ENCODE results near the gene PODXL2. TPM values are rescaled to one million over a fixed set of nuclear protein-coding genes. Genes with fewer than 3 reads are reported as not detected.

PODXL2 gene
- total RNA-seq, 1 donor from 2014 or later: 74.0 TPM

DNA sequence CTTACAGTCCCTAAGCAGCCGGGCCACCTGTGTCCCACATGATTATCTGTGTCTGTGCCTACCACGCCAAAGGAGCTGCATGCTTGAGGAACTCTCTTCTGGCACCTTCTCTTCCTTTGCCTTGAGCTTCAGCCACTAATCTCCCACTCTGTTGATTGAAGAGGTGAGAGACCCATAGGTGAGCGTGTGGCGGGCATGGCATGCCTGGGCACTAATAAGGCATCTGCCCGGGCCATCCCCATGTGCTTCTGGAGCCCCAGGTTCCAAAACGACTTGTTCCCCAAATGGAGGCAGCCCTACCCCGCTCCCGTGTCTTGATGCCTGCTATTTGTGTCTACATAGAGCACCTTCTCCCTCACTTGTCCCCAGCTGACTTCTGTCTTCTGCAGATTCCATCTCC, 17.7 kb upstream of the PODXL2 start:
- no peak for DNase-seq (ENCODE audit: low read depth, low spot score)
- H3K27ac Mint-ChIP-seq (ENCODE audit: unreplicated experiment): no peak overlapping the region
- no peaks in the 10 kb centered on the region for H3K27me3 Mint-ChIP-seq (ENCODE audit: low read depth)
- H3K9me3 Mint-ChIP-seq: no peaks in the 10 kb centered on the region
- H3K4me3 Mint-ChIP-seq: no peak overlapping the region
- TF ChIP-seq, protein P1, sequence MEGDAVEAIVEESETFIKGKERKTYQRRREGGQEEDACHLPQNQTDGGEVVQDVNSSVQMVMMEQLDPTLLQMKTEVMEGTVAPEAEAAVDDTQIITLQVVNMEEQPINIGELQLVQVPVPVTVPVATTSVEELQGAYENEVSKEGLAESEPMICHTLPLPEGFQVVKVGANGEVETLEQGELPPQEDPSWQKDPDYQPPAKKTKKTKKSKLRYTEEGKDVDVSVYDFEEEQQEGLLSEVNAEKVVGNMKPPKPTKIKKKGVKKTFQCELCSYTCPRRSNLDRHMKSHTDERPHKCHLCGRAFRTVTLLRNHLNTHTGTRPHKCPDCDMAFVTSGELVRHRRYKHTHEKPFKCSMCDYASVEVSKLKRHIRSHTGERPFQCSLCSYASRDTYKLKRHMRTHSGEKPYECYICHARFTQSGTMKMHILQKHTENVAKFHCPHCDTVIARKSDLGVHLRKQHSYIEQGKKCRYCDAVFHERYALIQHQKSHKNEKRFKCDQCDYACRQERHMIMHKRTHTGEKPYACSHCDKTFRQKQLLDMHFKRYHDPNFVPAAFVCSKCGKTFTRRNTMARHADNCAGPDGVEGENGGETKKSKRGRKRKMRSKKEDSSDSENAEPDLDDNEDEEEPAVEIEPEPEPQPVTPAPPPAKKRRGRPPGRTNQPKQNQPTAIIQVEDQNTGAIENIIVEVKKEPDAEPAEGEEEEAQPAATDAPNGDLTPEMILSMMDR (conservative IDR thresholded peaks at IDR 0.05): no peak
- no peaks in the 10 kb centered on the region for H3K4me1 Mint-ChIP-seq
- peaks cover 37% of the 10 kb centered on the region for H3K36me3 Mint-ChIP-seq (ENCODE audit: low read depth)

DNA sequence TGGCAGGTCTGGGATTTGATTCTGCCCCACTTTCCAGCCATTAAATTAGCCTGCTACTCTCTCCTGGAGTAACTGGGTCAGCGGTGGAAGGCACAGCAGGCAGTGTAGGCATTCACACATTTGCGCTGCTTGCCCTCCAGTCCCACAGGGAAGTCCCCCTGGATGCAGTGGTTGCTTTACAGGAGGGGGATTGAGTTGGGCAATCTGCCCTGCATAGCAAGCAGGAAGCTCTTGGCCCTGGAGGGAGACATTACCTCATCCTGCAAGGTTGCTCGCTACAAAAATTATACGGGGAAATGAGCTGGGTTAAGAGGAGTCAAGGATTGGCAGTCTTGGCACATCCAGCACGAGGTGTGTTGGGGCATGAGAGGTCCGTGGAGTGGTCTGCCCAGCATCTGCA, 16.0 kb upstream of the PODXL2 start:
- Mint-ChIP-seq H3K4me1 (no peaks in the 10 kb centered on the region), H3K27me3 (ENCODE audit: low read depth) (no peaks in the 10 kb centered on the region), H3K27ac (ENCODE audit: unreplicated experiment) (no peak overlapping the region), H3K9me3 (no peaks in the 10 kb centered on the region), H3K36me3 (ENCODE audit: low read depth) (peaks cover 42% of the 10 kb centered on the region), H3K4me3 (no peak overlapping the region)
- TF ChIP-seq, protein P1 (conservative IDR thresholded peaks at IDR 0.05): no peak
- DNase-seq (ENCODE audit: low read depth, low spot score): no peak

DNA sequence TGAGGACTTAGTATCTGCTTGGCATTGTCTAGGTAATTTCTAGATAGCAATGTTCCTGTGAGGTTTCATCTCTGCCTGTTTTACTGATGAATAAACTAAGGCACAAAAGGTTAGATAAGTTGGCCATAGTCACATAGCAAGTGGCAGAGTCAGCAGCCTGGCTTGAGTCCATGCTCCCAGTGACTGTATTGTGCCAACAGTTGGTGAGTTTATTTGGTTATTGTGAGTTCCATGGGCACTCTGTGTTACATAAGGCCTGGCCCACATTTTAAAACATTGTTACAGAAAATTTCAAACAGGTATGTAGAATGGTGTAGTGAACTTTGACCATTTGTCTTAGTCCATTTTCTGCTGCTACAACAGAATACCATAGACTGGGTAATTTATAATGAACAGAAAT, 15.6 kb upstream of the PODXL2 start:
- H3K36me3 Mint-ChIP-seq (ENCODE audit: low read depth): peaks cover 42% of the 10 kb centered on the region
- TF ChIP-seq, protein P1 (conservative IDR thresholded peaks at IDR 0.05): no peak
- no peaks in the 10 kb centered on the region for H3K27me3 Mint-ChIP-seq (ENCODE audit: low read depth)
- no peaks in the 10 kb centered on the region for H3K9me3 Mint-ChIP-seq
- no peak overlapping the region for H3K27ac Mint-ChIP-seq (ENCODE audit: unreplicated experiment)
- H3K4me1 Mint-ChIP-seq: no peaks in the 10 kb centered on the region
- no peak overlapping the region for H3K4me3 Mint-ChIP-seq
- DNase-seq (ENCODE audit: low read depth, low spot score): no peak

DNA sequence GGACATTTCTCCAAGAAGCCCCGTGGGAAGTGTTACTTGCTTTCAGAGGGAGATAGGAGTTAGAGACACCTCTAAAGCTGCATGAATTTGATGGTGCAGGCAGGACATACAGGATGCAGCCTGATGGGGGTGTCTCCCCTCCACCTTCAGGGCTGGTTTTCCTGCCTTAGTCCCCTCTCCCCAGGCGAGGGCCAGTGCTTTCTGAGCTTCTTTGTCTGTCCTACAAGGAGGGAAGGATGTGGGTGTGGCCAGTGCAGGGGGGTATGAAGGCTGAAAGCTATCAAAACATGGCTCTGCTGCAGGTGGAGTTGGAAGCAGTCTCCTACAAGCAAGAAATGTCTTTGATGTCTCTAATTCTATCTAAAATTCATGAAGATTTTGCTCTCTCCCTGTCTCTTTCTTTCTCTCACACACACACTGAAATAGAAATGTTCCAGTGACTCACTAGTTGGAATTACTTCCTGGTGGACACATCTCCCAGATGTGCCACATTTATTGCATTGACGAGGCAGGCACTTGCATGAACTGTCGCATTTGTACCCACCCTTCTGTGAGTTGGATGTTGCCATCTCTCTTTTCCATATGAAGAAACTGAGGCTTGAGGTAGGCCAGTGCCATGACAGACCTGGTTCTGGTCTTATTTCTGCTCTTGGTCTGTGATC, 13.9 kb upstream of the PODXL2 start:
- no peak overlapping the region for H3K4me3 Mint-ChIP-seq
- H3K36me3 Mint-ChIP-seq (ENCODE audit: low read depth): peaks cover 41% of the 10 kb centered on the region
- DNase-seq (ENCODE audit: low read depth, low spot score): no peak
- H3K9me3 Mint-ChIP-seq: no peaks in the 10 kb centered on the region
- H3K27me3 Mint-ChIP-seq (ENCODE audit: low read depth): no peaks in the 10 kb centered on the region
- no peaks in the 10 kb centered on the region for H3K4me1 Mint-ChIP-seq
- TF ChIP-seq, protein P1 (conservative IDR thresholded peaks at IDR 0.05): no peak
- peak overlapping the region; percentile 91 for H3K27ac Mint-ChIP-seq (ENCODE audit: unreplicated experiment)

DNA sequence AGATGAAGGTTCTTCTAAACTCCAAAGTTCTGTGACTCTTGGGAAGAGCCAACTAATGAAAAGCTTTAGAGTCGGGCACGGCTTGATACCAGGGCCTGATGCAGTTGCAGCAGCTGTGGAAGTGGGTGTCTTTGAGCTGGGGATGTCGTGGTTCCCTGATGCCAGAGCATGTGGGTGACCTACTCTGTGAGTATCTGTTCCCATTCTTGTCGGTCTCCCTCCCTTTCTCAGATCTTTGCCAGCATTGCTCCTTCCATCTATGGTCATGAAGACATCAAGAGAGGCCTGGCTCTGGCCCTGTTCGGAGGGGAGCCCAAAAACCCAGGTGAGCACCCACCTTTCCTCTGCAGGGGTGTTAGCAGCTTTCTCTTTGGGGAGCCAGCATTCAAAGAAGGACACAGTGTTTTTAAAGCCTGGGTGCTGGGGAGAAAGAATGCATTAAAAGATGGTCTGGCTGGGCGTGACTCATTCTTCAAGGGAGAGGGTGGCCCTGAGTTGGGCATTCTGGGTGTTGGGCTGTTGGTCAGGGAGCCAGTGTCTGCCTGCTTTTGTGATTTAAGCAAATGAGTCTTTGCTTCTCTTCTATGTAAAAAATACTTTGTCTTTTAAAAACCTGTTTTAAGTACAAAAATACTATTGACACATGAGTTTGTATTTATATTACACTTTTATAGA, 13.2 kb upstream of the PODXL2 start:
- Mint-ChIP-seq H3K36me3 (ENCODE audit: low read depth) (peaks cover 40% of the 10 kb centered on the region), H3K4me3 (no peak overlapping the region), H3K9me3 (no peaks in the 10 kb centered on the region), H3K4me1 (no peaks in the 10 kb centered on the region), H3K27ac (ENCODE audit: unreplicated experiment) (no peak overlapping the region), H3K27me3 (ENCODE audit: low read depth) (no peaks in the 10 kb centered on the region)
- TF ChIP-seq, protein P1 (conservative IDR thresholded peaks at IDR 0.05): no peak
- DNase-seq (ENCODE audit: low read depth, low spot score): no peak

Data from neural crest cell (in vitro differentiated cells).